Fibroblast of mammary gland (primary cell): Measurements from ENCODE around the gene GRIK2.

Experiments used
- DNase-seq: peaks from one replicate; pipeline ENCODE4 v3.0.0-alpha.2; 2010; ENCODE audit warnings: low read depth
- H3K4me3 ChIP-seq: 2 replicates; pipeline ENCODE4 v1.5.1; 2011; ENCODE audit warnings: low read depth, mild to moderate bottlenecking, low read length, moderate library complexity; ENCODE audit not compliant: control insufficient read depth
- CTCF ChIP-seq: conservative IDR thresholded peaks from 2 replicates; pipeline ENCODE4 v1.5.1; 2011; ENCODE audit warnings: low read depth, low read length, inconsistent platforms; ENCODE audit not compliant: control insufficient read depth, insufficient read depth

Gene GRIK2

GRCh38 chr6:101477436-101477835 is 83.9 kb downstream of the GRIK2 start:
- no peak for TF ChIP-seq CTCF
- DNase-seq = no peak
- H3K4me3 ChIP-seq = no peak overlapping the region

DNA sequence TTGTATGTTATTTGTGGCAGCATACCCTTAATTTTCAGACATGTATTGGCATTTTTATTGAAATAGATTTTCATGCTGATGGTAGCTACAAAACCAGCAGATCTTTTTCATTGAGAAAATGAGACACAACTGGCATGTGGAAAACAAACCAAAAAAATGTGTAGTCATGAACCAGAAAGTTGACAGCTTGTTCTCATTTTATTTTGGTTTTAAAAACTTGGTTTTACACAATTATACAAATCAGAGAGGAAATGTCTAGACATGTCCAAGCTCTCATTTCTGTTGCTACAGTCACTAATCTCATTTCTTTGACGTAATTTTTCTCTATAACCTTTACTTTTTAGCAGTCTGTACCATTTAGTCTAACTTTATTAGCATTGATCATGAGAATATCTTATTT is 85.4 kb downstream of the GRIK2 start:
- no peak for DNase-seq
- no peak for TF ChIP-seq CTCF

GRCh38 chr6:101482606-101483005 is 89.1 kb downstream of the GRIK2 start:
- H3K4me3 ChIP-seq = no peak overlapping the region
- TF ChIP-seq CTCF = no peak
- no peak for DNase-seq

More for the DNA sequence above, 85.4 kb downstream of the GRIK2 start:
- no peak overlapping the region for H3K4me3 ChIP-seq

- DNase-seq = no peak
- H3K4me3 ChIP-seq = no peak overlapping the region
- no peak for TF ChIP-seq CTCF
These were observed 91.3 kb downstream of the GRIK2 start for GRCh38 chr6:101484781-101485180.

- no peak for DNase-seq
- TF ChIP-seq CTCF = no peak
- no peak overlapping the region for H3K4me3 ChIP-seq
These were observed 92.6 kb downstream of the GRIK2 start for GRCh38 chr6:101486124-101486523.

- H3K4me3 ChIP-seq = no peak overlapping the region
- no peak for DNase-seq
- TF ChIP-seq CTCF = no peak
These were observed 93.2 kb downstream of the GRIK2 start for GRCh38 chr6:101486726-101487125.

- no peak for DNase-seq
- no peak for TF ChIP-seq CTCF
- H3K4me3 ChIP-seq = no peak overlapping the region
These were observed 95.9 kb downstream of the GRIK2 start for GRCh38 chr6:101489456-101489855.
